ENCODE data around the gene HPX.

- TF ChIP-seq POLR2A (IDR thresholded peaks at IDR 0.05) (no peak), CTCF (IDR thresholded peaks at IDR 0.05) (no peak)
These were observed 36.3 kb downstream of the HPX start for GRCh38 chr11:6404342-6405051.
